PFSK-1 (cell line): Measurements from ENCODE around the gene RGP1.

Source experiments
- POLR2AphosphoS5 ChIP-seq: IDR thresholded peaks from 2 replicates; pipeline ENCODE4 v1.6.1; 2012; ENCODE audit warnings: low read depth, mild to moderate bottlenecking, control low read depth, low read length, moderate library complexity
- SIN3A ChIP-seq: IDR thresholded peaks from 2 replicates; pipeline ENCODE4 v1.6.1; 2012; ENCODE audit warnings: mild to moderate bottlenecking, low read length, moderate library complexity, borderline replicate concordance; ENCODE audit not compliant: insufficient read depth
- TAF1 ChIP-seq: IDR thresholded peaks from 2 replicates; pipeline ENCODE4 v1.6.1; 2012; ENCODE audit warnings: low read length, control low read depth, borderline replicate concordance; ENCODE audit not compliant: insufficient read depth
- TF ChIP-seq, protein P1 (sequence below), 2 experiments: IDR thresholded peaks; 2 replicates each; pipeline versions ENCODE4 v1.6.1 to v1.8.0; 2011 to 2012; ENCODE audit warnings: low read depth in 2 of 2, low read length in 2 of 2, control low read depth in 1 of 2, inconsistent platforms in 1 of 2, mild to moderate bottlenecking in 1 of 2, moderate library complexity in 1 of 2; ENCODE audit not compliant: insufficient read depth in 1 of 2

DNA sequence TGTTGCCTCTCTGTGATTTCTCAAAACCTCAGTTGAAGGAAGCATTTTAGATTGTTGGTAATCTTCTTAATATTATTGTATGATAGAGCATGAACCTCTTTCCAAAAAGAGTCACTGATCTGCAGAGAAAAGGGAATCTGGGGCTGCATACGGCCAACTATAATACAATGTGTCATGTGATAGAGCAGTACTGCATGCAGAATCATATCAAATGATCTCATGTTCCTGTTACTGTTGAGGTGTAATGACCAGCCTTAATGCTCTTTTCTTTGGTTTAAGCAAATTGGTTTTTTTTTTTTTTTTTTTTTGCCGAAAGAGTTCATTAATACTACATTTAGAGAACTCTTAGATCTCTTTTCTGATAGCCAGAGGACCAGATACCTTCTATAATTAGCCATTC, 17.9 kb downstream of the RGP1 start:
- TF ChIP-seq, protein P1, sequence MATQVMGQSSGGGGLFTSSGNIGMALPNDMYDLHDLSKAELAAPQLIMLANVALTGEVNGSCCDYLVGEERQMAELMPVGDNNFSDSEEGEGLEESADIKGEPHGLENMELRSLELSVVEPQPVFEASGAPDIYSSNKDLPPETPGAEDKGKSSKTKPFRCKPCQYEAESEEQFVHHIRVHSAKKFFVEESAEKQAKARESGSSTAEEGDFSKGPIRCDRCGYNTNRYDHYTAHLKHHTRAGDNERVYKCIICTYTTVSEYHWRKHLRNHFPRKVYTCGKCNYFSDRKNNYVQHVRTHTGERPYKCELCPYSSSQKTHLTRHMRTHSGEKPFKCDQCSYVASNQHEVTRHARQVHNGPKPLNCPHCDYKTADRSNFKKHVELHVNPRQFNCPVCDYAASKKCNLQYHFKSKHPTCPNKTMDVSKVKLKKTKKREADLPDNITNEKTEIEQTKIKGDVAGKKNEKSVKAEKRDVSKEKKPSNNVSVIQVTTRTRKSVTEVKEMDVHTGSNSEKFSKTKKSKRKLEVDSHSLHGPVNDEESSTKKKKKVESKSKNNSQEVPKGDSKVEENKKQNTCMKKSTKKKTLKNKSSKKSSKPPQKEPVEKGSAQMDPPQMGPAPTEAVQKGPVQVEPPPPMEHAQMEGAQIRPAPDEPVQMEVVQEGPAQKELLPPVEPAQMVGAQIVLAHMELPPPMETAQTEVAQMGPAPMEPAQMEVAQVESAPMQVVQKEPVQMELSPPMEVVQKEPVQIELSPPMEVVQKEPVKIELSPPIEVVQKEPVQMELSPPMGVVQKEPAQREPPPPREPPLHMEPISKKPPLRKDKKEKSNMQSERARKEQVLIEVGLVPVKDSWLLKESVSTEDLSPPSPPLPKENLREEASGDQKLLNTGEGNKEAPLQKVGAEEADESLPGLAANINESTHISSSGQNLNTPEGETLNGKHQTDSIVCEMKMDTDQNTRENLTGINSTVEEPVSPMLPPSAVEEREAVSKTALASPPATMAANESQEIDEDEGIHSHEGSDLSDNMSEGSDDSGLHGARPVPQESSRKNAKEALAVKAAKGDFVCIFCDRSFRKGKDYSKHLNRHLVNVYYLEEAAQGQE (IDR thresholded peaks at IDR 0.05; ENCODE audit: insufficient read depth in 1 of 2, low read depth in 2 of 2, low read length in 2 of 2): no peak
- TF ChIP-seq SIN3A: no peak
- TF ChIP-seq TAF1: no peak
- no peak for TF ChIP-seq POLR2AphosphoS5
